Measurements from ENCODE around the gene PTS. TPM values are rescaled to one million over a fixed set of nuclear protein-coding genes. Genes with fewer than 3 reads are reported as not detected.

PTS gene
- total and polyA plus RNA-seq, 9 of the 15 experiments (the other 6 are each of a cell fraction or from before 2014, with no cell fraction given) = 27.1 to 72.7 (median 41.1) TPM

- Histone ChIP-seq H3K27me3 (ENCODE audit: control insufficient read depth in 2 of 2, insufficient read depth in 2 of 2, low read length in 2 of 2) (peaks cover 0 to 8% of the 10 kb centered on the region in 2 experiments; a peak in 2 of 5 replicates), H3K36me3 (ENCODE audit: control insufficient read depth, insufficient read depth, low read length) (no peaks in the 10 kb centered on the region), H3K9ac (ENCODE audit: insufficient read depth in 1 of 2, low read depth in 2 of 2, low read length in 2 of 2) (no peak overlapping the region), H2AFZ (ENCODE audit: low read depth, low read length) (no peak overlapping the region), H3K79me2 (ENCODE audit: control insufficient read depth, insufficient read depth, low read length) (no peaks in the 10 kb centered on the region), H3K9me3 (replicated peaks; ENCODE audit: control insufficient read depth, insufficient read depth, low read depth, low read length) (no peaks in the 10 kb centered on the region), H3K9me1 (ENCODE audit: control insufficient read depth, insufficient read depth, low read length) (no peaks in the 10 kb centered on the region), H3K4me1 (replicated peaks in 1 of 2; ENCODE audit: control insufficient read depth in 2 of 2, insufficient read depth in 2 of 2, low read length in 2 of 2) (peaks cover 0 to 8% of the 10 kb centered on the region in 2 experiments; a peak in 2 of 5 replicates), H3K4me2 (ENCODE audit: insufficient read depth, low read length) (no peak overlapping the region), H3K4me3 (no peak overlapping the region), H4K20me1 (replicated peaks; ENCODE audit: control insufficient read depth, insufficient read depth, low read length) (peaks cover 3% of the 10 kb centered on the region; the same call in 1 of the 2 replicates), H3K27ac (ENCODE audit: extremely low read depth, low read depth, low read length) (no peak overlapping the region)
- in situ Hi-C loops (cut with MboI) (no loop called here), intact Hi-C loops (cut with micrococcal nuclease) (no loop called here)
- no peak for ATAC-seq
- CTCF ChIA-PET (ENCODE audit: low intra/inter-chr PET ratio) = no interaction called here
- no peak for FAIRE-seq
- TF ChIP-seq HNRNPL (IDR thresholded peaks at IDR 0.05; ENCODE audit: low read depth, low read length) = no peak
- no peak for TF ChIP-seq CREB3L1 (IDR thresholded peaks at IDR 0.05; ENCODE audit: borderline replicate concordance, low read depth)
- no peak for TF ChIP-seq GMEB1 (CRISPR knock-in tag; IDR thresholded peaks at IDR 0.05)
- TF ChIP-seq MBD1 (CRISPR knock-in tag; IDR thresholded peaks at IDR 0.05) = no peak
- no peak for TF ChIP-seq RREB1 (CRISPR knock-in tag; IDR thresholded peaks at IDR 0.05)
- BruUV-seq (replicated peaks) = no TSS peak
- DNase-seq (ENCODE audit: extremely low read depth in 1 of 4, low spot score in 3 of 4) = no peak
- POLR2A ChIA-PET = interaction anchor here (0.6 kb wide), 1 partner anchor 105 kb away, joined by 3 read pairs; no protein-coding TSS in a partner anchor
Measured at GRCh38 chr11:112179601-112180000, 46.6 kb upstream of the PTS start.

Data from K562 (cell line).